Superior temporal gyrus (tissue), 1 donor: ENCODE measurements around the gene NCF4.

Source experiments
- DNase-seq: peaks from one replicate; pipeline ENCODE4 v3.0.0-alpha.2; 2016; ENCODE audit errors: extremely low spot score

Gene NCF4

DNA sequence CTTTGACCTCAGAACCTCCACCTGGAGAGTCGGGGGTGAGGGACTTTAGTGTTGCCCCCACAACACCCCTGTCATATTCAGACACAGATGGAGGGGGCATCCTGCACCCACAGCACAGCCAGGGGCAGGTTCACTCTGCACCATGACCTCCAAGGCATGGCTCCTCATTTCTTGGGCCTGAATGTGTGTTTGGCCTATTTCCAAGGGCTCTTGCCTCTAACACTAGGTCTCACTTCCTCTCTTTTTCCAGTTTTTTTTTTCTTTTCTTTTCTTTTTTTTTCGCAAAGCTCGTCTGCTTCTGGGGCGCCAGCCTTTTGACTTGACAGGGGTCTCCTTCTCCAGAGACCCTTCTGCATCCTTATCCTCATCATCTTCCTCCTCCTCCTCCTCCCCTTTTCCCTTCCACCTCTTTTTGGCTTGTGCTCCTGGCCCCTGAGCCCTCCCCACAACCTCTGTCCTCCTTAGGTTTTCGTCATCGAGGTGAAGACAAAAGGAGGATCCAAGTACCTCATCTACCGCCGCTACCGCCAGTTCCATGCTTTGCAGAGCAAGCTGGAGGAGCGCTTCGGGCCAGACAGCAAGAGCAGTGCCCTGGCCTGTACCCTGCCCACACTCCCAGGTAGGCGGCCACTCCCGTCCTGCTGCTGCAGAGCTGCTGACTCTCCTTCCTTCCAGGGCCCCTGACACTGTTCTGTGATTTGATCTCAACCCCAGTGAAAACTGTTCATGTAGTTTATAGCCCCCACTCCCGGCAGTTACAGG, 3.8 kb downstream of the NCF4 start:
- no peak for DNase-seq

DNA sequence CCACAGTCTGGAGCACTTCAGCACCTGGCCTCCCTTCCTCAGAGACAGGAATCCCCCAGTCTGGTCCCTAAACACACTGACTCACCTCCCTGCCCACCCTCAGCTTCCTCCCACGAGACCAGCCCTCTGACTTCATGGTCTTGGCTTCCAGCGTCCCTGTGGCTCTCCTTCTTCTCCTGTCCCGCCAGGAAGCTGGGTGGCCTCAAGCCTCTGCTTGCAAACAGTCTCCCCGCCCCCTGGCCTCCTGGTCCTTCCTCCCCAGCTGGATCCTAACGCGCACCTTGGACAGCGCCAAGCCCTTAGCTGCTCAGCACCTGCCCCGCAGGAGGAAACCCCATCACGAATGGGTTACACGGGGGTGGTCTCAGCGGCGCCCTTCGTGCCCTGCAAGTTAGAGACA, 4.5 kb downstream of the NCF4 start:
- DNase-seq: no peak

DNA sequence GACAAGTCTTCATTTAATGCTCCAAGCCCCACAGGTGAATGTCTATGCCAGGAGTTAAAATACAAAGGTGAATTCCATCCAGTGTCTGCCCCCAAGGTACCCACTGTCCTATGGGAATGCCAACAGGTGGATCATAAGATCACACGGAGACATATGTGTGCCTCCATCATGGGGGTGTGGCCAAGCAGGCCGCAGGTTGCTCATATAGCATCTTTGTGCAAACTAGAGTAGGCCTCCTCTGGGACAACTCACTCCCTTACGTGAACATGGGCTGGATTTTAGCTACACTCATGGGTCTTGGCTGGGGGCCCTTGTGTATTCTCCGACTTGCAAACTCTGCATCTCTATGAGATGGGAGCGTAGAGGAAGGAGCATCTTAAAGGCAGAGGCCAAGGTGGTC, 6.9 kb downstream of the NCF4 start:
- DNase-seq: no peak

DNA sequence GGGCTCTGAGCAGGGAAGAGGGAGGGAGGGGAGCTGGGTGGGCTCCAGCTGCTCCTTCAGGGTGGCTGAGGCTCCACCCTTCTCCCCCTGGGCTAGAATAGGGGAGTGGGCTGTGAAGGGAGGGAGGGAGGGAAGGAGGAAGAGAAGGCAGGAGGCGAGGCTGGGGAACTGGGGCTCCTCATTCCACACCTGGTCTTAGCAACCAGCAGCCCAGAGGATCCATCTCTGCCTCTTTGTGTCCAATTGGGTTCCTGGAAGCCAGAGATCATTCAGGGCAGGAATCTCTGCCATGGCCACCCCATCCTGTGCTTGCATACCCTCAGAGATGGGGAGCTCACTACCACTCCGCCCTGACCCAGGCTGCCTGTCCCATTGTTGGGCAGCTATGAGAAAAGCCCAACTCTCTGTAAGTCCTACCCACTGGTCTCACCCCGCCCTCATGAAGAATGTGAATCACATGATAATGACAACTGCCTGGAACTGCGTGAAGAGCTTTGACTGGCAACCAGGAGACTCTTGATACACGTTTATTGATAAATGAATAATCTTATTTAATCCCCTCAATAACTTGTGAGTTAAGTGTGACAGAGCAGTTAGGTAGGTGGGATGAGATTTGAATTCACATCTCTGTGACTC, 7.9 kb downstream of the NCF4 start:
- DNase-seq: no peak

DNA sequence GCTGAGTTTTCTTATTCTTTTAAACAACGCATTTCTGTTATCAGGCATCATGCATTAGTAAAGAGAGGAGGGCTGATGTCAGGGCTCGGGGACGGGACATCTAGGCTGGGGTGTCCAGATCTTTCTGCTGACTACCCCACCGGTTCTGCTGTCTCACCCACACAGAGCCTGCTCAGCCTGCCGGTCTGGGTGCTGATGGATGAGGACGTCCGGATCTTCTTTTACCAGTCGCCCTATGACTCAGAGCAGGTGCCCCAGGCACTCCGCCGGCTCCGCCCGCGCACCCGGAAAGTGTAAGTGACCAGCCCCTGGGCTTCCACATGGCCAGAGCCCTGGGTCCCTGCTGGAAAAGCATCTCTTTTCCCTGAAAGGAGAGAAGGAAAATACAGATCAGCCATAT, 9.4 kb downstream of the NCF4 start:
- no peak for DNase-seq

DNA sequence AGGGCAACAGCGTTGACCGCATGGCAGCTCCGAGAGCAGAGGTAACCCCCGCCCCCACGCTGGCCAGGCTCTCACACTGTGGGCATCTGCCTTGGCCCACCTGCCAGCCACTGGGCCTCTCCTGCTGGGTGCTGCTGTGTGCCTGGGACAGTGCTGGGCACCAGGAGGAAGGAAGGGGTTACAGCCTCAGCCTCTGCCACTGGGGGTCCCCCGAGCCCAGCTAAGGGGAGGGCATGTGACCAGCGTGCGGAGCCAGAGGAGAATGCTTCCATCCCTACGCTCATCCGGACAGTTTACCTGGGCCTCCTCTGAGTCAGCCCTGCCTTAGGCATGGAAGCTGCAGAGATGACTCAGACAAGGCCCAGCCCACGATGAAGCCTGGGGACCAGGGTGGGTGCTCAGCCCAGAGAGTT, 10.9 kb downstream of the NCF4 start:
- no peak for DNase-seq

DNA sequence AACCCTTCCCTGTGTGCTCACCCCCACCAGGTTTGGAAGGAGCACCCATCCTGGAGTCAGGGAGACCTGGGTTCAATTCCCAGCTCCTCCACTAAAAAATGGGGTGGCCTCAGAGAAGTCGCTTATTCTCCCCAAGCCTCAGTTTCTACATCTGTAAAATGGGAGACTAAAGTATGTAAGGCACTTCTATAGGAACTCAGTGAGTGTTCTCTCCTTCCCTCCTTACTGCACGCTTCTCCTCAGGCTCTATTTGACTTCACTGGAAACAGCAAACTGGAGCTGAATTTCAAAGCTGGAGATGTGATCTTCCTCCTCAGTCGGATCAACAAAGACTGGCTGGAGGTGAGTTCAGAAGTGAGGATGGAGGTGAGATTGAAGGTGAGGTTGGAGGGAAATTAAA, 11.3 kb downstream of the NCF4 start:
- no peak for DNase-seq

DNA sequence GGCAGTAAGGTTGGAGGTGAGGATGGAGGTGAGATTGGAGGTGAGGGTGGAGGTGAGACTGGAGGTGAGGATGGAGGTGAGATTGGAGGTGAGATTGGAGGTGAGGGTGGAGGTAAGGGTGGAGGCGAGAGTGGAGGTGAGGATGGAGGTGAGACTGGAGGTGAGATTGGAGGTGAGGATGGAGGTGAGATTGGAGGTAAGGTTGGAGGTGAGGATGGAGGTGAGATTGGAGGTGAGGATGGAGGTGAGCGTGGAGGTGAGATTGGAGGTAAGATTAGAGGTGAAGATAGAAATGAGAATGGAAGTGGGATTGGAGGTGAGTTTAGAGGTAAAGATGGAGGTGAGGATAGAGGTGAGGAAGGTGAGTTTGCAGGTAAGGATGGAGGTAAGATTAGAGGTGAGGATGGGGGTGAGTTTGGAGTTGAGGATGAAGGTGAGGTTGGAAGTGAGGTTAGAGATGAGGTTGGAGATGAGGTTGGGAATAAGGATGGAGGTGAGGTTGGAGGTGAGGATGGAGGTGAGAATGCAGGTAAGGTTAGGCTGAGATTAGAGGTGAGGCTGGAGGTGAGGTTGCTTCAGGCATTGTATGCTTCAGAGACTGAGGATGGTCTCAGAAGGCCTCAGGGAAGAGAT, 12.2 kb downstream of the NCF4 start:
- DNase-seq: no peak

DNA sequence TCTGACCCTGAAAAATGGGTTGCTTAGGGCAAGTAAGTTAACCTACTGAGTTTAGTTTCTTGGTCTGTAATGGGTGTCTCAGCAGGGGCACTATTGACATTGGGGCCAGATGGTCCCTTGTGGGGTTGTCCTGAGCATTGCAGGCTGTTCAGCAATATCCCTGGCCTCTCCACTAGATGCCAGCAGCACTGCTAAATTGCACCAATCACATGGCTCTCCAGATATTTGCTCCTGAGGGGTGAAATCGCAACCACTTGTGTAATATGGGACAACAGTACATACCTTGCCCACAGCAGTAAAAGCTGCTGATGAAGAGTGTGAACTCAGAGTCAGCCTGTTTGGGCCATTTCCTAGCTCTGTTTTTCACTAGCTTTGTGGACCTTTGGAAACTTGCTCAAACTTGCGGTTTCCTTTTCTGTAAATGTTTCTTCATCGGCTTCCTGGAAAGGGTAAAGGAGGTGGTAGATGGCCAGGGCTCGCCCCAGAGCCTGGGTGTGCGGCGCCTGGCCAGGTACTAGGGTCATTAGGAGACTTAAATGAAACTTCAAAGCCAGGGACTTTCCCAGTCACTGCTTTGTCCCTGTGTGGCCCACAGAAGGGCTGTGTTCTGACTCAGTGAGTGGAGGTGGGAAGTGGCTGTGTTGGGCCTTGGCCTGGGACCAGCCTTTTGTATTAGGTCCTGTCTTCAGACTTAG, 13.0 kb downstream of the NCF4 start:
- peak; percentile 29 for DNase-seq

DNA sequence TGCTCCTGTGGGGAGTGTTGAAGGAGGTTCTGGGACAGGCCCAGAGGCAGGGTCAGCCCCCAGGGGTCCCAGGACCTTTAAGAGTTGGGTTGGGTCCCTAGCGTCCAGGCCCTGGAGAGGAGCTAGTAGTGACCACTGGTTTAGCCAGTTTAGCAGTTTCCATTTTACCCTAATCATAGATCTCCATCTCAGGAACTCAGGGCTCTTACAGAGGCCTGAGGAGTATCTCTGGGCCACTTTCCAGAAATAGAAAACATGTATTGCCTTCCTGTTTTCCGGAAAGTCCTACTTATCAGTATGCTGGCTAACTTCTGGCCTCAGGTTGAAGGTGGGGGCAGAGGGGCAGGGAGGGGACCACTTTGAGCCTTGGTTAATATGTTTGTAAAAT, 13.5 kb downstream of the NCF4 start:
- no peak for DNase-seq

DNA sequence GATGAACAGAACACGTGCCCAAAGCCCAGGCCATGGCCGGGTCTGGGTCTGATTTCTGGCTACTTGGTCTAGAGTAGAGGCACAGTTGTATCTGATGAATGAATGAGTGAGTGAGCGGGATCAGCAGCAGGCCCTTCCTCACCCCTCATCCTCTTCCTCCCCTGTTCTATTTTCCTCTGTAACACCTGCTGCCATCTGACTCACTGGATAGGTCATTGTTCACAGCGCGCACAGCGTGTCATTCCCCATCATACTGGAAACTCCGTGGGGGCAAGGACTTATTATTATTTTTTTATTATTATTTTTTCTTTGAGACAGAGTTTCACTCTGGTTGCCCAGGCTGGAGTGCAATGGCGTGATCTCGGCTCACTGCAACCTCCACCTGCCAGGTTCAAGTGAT, 13.9 kb downstream of the NCF4 start:
- DNase-seq: no peak

DNA sequence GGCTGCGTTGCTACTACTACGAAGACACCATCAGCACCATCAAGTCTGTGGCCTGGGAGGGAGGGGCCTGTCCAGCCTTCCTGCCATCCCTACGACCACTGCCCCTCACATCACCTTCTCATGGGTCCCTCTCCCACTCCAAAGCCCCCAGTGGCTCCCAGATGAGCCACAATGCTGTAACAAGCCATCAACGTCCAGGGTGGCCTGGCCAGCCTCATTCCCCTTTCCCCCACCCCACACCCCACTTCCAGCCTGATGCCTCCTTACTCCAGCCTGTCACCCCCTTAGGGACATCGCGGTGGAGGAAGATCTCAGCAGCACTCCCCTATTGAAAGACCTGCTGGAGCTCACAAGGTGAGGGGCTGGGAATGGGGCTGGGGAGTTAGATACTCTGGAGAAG, 14.9 kb downstream of the NCF4 start:
- no peak for DNase-seq

DNA sequence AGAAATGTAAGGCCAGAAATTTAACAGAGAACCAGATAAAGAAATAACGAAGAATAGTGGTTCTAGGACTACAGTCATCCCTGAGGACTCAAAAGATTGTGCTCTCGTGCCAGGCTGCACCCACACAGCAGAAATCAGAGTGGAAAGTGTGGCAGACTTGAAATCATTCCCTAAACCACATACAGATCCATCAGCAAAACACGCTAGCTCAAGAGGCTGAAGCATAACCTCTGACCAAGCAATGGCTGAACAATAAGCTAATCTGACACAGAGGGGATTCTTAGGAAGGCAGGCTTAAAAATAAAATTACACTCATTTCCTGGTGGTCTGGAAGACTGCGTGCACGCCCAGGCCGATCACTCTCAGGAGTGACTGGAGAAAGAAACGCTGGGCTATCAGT, 19.0 kb downstream of the NCF4 start:
- no peak for DNase-seq

DNA sequence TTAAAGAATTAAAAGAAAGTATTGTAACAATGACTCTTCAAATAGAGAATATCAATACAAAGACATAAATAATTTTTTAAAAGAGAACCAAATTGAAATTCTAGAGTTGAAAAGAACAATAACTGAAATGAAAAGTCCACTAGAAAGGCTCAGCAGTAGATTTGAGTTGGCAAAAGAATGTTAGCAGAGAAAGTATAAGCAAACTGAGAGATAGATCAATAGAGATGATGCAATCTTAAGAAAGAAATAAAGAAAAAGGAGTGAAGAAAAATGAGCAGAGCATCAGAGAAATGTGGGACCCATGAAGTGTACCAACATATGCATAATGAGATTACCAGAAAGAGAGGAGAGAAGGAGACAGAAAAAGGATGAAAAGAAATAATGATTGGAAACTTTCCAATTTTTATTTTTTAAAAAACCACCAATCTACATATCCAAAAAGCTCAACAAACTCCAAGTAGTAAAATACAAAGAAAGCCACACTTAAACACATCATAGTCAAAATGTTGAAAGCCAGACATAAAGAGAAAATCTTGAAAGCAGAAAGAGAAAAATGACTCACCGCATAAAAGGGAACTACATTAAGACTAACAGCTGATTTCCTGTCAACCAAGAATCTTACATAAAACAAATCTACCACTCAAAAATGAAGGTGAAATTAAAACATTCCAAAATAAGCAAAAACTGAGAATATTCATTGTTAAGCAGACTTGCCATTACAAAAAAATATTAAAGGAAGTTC, 20.9 kb downstream of the NCF4 start:
- DNase-seq: no peak

DNA sequence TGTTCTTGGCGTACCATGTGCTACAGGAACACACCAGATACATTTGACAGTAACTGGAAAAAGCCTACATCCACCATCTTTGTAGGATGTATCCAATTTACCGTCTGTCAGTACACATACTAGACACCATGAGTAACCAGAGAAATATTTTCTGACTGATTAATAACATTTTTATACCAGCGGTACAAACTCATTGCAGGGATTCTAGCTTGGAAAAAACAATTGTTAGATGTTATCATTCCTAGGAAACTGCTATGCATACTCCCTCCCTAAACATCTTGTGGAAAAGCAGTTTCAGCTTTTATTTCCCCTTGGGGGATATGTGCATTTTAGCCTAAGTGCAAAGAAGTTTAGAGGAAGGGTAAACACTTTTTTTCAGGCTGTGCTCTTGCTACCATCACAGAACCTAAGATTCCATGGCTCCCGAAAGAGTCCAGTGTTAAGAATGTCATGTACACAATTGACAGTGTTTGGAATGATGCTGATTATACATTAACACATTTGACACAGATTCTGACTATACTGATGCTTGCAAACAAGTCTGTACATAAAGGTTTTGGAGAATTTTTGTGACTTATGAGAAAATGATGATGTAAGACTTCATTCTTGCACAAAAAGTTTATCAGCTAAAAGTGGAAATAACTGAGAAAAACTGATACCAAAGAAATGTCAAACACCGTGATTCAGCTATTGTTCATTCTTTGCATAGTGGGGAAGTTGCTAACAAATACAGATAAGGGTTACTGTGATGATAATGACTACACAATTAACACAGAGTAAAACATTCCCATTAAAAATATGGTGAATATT, 23.7 kb downstream of the NCF4 start:
- no peak for DNase-seq

DNA sequence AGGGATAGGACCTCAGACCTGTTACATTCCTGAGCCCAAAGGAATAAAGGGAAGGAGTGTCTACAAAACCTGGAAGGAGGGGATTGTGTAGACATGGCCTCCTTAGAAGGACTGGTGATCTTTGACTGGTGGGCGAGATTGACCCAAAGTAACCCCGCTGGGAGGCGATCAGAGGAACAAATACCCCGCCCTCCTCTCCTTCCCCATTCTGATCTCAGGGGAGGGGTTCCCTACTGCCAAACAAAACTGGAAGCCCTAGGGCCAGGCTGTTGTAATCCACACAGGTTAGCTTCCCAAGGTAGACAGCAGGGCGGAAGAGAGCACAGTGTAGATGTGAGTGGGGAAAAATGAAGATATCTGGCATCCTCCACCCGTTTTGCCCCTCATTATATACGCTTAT, 24.7 kb downstream of the NCF4 start:
- no peak for DNase-seq

DNA sequence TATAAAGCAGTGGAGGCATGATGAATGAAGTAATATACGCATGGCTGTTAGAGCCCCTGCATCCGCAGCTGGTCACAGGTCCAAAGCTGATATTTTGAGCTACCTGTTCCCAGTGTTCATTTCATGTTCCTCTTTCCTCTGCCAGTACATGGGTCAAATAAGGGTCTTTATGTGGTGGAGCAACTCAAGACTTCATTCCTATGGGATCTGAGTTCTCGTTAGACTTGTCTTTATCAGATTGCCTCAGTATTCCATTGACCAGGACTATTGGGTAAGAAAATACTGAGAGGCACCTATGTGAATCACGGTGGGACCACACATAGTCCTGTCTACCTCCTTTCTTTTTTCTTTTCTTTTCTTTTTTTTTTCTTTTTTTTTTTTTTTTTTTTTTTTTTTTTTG, 25.2 kb downstream of the NCF4 start:
- DNase-seq: no peak

DNA sequence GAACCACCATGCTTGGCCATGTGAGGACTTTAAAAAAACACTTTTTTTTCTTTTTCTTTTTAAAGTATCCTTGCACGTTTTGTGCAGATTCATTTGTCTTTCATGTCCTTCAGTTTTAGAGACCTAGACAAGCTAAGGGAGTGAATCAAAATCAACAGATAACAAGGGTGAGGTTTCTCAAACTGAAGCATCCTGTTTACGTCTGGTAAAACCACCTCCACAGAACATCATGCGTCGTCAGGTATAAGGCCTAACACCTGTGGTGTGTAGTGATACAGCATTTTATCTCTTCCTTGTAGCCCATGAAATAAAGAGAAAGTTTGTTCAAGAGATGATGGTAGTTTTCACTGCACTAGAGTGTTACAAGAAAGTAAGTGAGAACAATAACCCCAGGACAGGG, 26.4 kb downstream of the NCF4 start:
- no peak for DNase-seq

DNA sequence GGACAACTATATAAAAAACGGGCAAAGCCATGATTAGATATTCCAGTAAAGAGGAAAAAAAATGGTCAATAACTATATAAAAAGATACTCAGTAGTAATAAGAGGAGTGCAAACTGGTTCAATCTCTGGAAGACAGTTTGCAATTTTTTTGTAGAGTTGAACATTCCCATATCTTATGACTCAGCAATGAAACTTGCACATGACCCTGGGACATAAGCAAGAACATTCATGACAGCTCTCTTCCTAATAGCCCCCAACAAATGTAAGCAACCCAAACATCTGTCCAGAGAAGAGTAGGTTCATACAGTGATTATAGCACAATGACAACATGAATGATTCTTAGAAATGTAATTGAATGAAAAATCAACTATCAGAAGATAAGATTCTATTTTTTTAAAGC, 30.8 kb downstream of the NCF4 start:
- DNase-seq: no peak

DNA sequence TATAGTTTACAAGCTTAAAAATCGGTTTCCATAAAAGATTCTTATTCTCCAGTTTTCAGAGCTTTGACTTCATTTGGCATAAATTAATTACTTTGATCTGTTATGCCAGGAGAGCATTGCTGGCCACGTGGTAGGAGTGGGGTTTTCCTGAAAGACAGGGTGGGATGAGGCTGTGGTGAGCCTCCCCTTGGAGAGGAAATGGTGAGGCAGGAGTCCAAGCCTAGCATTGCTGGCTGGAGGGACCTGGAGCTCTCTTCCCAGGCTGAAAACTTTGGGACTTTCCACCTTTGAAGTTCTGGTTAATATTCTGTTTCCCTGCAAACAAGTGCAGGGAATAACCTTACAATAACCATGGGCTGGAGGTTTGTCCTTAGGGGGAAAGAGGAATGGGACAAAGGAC, 31.5 kb downstream of the NCF4 start:
- no peak for DNase-seq

DNA sequence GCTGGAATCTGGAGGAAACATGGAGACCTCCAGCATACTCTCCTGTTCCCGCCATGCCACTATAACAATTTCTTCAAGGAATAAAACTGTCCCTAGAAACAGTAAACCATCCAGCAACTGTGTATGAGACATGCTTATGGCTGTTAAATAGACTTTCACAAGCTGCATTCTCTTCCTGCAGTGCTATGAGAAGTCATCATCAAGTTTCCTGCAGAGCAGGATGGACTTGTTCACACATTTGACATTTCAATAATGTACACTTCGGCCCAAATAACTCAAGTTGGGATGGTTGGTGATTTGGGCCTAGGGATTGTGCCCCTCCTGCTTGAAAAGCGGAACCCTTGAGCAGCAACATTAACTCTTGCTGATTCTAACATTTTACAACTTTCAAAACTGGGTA, 32.5 kb downstream of the NCF4 start:
- no peak for DNase-seq
